ENCODE results near the gene C3orf80.
A peak's percentile ranks its signal among the peaks of the same experiment; 100 is the strongest.

Gene C3orf80

DNA sequence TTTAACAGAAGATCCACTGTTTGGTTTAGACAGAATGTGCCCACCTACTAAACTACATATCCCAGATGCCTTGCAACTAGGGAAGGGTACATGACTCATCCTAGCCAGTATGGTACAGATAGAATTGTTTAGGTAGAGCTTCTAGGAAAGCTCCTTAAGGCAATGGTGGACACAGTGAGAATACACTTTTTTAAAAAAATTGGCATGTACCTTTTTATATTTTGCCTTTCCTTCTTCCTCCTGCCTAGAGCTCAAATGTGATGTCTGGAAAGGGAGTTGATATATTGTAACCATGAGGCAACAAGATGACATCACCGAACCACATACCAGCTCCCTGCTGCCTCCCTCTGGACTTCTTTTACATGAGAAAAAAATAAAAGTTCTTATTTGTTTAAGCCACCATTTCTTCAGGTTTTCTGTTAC lies 14.4 kb upstream of the C3orf80 start:
- Histone ChIP-seq H2AFZ (ENCODE audit: low read length) (no peak overlapping the region), H4K20me1 (ENCODE audit: insufficient read depth, low read length) (no peaks in the 10 kb centered on the region), H3K4me1 (ENCODE audit: low read length) (no peaks in the 10 kb centered on the region), H3F3A (ENCODE audit: insufficient read depth, low read length) (no peaks in the 10 kb centered on the region), H3K9me3 (replicated peaks; ENCODE audit: insufficient read depth, low read length) (no peaks in the 10 kb centered on the region), H3K9ac (ENCODE audit: low read length) (no peak overlapping the region), H3K79me2 (ENCODE audit: low read length) (no peaks in the 10 kb centered on the region), H3K27ac (ENCODE audit: low read length) (no peak overlapping the region), H3K4me2 (ENCODE audit: low read depth, low read length) (no peak overlapping the region), H3K36me3 (replicated peaks; ENCODE audit: insufficient read depth, low read length) (no peaks in the 10 kb centered on the region), H3K9me2 (replicated peaks; ENCODE audit: insufficient read depth, low read length) (no peaks in the 10 kb centered on the region), H3K4me3 (ENCODE audit: low read length) (no peak overlapping the region), H3K27me3 (replicated peaks; ENCODE audit: insufficient read depth, low read length) (no peaks in the 10 kb centered on the region)
- DNase-seq: peak; percentile 29
- no peak for TF ChIP-seq EZH2 (optimal IDR thresholded peaks at IDR 0.05; ENCODE audit: low read depth, low read length)
- no peak for TF ChIP-seq EZH2phosphoT487 (IDR thresholded peaks at IDR 0.05; ENCODE audit: low read length)
- TF ChIP-seq CTCF (IDR thresholded peaks at IDR 0.05; ENCODE audit: low read length): no peak

GRCh38 chr3:160213191-160213590 lies 12.0 kb upstream of the C3orf80 start:
- no peak overlapping the region for H2AFZ ChIP-seq (ENCODE audit: low read length)
- no peaks in the 10 kb centered on the region for H3K9me2 ChIP-seq (replicated peaks; ENCODE audit: insufficient read depth, low read length)
- TF ChIP-seq CTCF (IDR thresholded peaks at IDR 0.05; ENCODE audit: low read length) (no peak), EZH2phosphoT487 (IDR thresholded peaks at IDR 0.05; ENCODE audit: low read length) (no peak), EZH2 (optimal IDR thresholded peaks at IDR 0.05; ENCODE audit: low read depth, low read length) (no peak)
- H3K9me3 ChIP-seq (replicated peaks; ENCODE audit: insufficient read depth, low read length): no peaks in the 10 kb centered on the region
- no peak overlapping the region for H3K4me2 ChIP-seq (ENCODE audit: low read depth, low read length)
- DNase-seq: no peak
- no peak overlapping the region for H3K27ac ChIP-seq (ENCODE audit: low read length)
- no peaks in the 10 kb centered on the region for H3K27me3 ChIP-seq (replicated peaks; ENCODE audit: insufficient read depth, low read length)
- no peaks in the 10 kb centered on the region for H4K20me1 ChIP-seq (ENCODE audit: insufficient read depth, low read length)
- H3K9ac ChIP-seq (ENCODE audit: low read length): no peak overlapping the region
- no peaks in the 10 kb centered on the region for H3K4me1 ChIP-seq (ENCODE audit: low read length)
- no peaks in the 10 kb centered on the region for H3K79me2 ChIP-seq (ENCODE audit: low read length)
- H3F3A ChIP-seq (ENCODE audit: insufficient read depth, low read length): no peaks in the 10 kb centered on the region
- no peaks in the 10 kb centered on the region for H3K36me3 ChIP-seq (replicated peaks; ENCODE audit: insufficient read depth, low read length)
- no peak overlapping the region for H3K4me3 ChIP-seq (ENCODE audit: low read length)

DNA sequence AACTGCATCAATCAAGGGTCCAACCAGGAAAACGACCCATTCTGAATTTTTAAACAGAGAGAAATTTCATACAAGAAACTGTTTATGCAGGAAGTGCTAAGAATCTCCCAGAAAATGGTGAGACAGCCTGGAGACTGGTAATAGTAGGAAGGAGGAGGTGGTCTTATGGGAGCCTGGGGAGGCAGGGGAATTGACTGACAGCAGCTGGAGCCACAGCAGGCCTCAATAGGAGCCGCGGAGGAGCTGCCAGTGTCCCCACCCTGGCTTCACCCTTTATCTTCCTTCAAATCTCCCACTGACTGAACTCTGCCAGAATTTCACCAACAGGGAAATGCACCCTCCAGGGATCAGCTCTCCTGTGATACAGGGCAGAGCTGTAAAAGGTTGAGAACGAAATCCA lies 7.5 kb upstream of the C3orf80 start:
- no peak overlapping the region for H3K27ac ChIP-seq (ENCODE audit: low read length)
- H3K9me3 ChIP-seq (replicated peaks; ENCODE audit: insufficient read depth, low read length): no peaks in the 10 kb centered on the region
- no peaks in the 10 kb centered on the region; the same call in 1 of the 2 replicates for H3F3A ChIP-seq (ENCODE audit: insufficient read depth, low read length)
- H3K9me2 ChIP-seq (replicated peaks; ENCODE audit: insufficient read depth, low read length): no peaks in the 10 kb centered on the region
- no peaks in the 10 kb centered on the region for H4K20me1 ChIP-seq (ENCODE audit: insufficient read depth, low read length)
- H3K36me3 ChIP-seq (replicated peaks; ENCODE audit: insufficient read depth, low read length): no peaks in the 10 kb centered on the region
- TF ChIP-seq CTCF (IDR thresholded peaks at IDR 0.05; ENCODE audit: low read length) (no peak), EZH2phosphoT487 (IDR thresholded peaks at IDR 0.05; ENCODE audit: low read length) (no peak), EZH2 (optimal IDR thresholded peaks at IDR 0.05; ENCODE audit: low read depth, low read length) (no peak)
- no peak overlapping the region for H2AFZ ChIP-seq (ENCODE audit: low read length)
- no peaks in the 10 kb centered on the region for H3K27me3 ChIP-seq (replicated peaks; ENCODE audit: insufficient read depth, low read length)
- no peaks in the 10 kb centered on the region for H3K79me2 ChIP-seq (ENCODE audit: low read length)
- H3K4me1 ChIP-seq (ENCODE audit: low read length): no peaks in the 10 kb centered on the region
- no peak overlapping the region for H3K4me3 ChIP-seq (ENCODE audit: low read length)
- no peak overlapping the region for H3K9ac ChIP-seq (ENCODE audit: low read length)
- no peak overlapping the region for H3K4me2 ChIP-seq (ENCODE audit: low read depth, low read length)
- DNase-seq: no peak

All from MM.1S (cell line).